Lower leg skin (tissue), 4 donors: ENCODE data around the gene BLOC1S2. TPM values are rescaled to one million over a fixed set of nuclear protein-coding genes. Genes with fewer than 3 reads are reported as not detected.

Source experiments
- DNase-seq, 2 donors: peaks; one replicate each; pipeline ENCODE4 v3.0.0-alpha.2; 2019; ENCODE audit warnings: low spot score in 2 of 2
- H3K4me3 ChIP-seq: fragments of 200-600 bp; sonication (generic); 2 replicates; pipeline ENCODE4 v1.5.1; 2017; ENCODE audit warnings: mild to moderate bottlenecking, low read depth; ENCODE audit not compliant: poor library complexity, severe bottlenecking
- POLR2A ChIP-seq, 2 donors: fragments of 450-650 bp; IDR thresholded peaks; one replicate each; pipeline ENCODE4 v1.6.1; 2016 to 2017; ENCODE audit warnings: antibody characterized with exemption in 2 of 2, mild to moderate bottlenecking in 1 of 2, moderate library complexity in 1 of 2
- WGBS, 2 donors: methylation state at CpG; one replicate each; pipeline ENCODE4 v1.1.5; 2018; 5-methylcytosine and 5-hydroxymethylcytosine counted together
- intact Hi-C: fragments of 100-400 bp; cut with DNase I; formaldehyde crosslinking; loops from one replicate; pipeline ENCODE4 v1.15.0; 2023; ENCODE audit warnings: low total_unique reads
- total RNA-seq, 4 donors: library from RNA; depleted of rRNA; stranded (reverse); fragments of >200 nt; gene quantifications; one replicate each; pipeline ENCODE4 v1.1.0, GENCODE V29; 2016
- TF ChIP-seq, protein P1 (sequence below), 3 donors: fragments of 450-650 bp; IDR thresholded peaks; one replicate each; pipeline ENCODE4 v1.5.1; 2016; ENCODE audit warnings: antibody characterized with exemption in 3 of 3, mild to moderate bottlenecking in 3 of 3, moderate library complexity in 2 of 3

Gene BLOC1S2
- total RNA-seq, 4 donors from 2014 or later: 33.4 to 51.1 (median 38.0) TPM

DNA sequence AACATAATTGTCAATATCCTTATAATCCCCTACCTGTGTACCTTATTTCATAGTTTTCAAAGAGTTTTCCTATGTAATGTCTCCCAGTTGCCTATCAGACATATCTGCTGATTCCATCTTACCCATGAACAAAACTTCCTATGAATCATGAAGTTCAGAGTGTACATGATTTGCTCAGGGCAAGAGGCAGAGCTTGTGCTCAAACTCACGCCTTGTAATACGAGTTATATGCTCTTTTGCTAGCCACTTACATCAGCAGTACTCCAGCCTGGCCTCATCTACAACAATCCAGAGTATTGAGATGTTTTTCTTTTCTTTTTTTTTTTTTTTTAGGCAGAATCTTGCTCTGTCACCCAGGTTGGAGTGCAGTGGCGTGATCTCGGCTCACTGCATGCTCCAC, 31.7 kb upstream of the BLOC1S2 start:
- WGBS, 2 donors: 61 to 64% methylated on average over 4 of the region's 4 CpGs
- no peak for DNase-seq
- intact Hi-C loops: no loop called here
- H3K4me3 ChIP-seq: no peak overlapping the region
- TF ChIP-seq, protein P1, sequence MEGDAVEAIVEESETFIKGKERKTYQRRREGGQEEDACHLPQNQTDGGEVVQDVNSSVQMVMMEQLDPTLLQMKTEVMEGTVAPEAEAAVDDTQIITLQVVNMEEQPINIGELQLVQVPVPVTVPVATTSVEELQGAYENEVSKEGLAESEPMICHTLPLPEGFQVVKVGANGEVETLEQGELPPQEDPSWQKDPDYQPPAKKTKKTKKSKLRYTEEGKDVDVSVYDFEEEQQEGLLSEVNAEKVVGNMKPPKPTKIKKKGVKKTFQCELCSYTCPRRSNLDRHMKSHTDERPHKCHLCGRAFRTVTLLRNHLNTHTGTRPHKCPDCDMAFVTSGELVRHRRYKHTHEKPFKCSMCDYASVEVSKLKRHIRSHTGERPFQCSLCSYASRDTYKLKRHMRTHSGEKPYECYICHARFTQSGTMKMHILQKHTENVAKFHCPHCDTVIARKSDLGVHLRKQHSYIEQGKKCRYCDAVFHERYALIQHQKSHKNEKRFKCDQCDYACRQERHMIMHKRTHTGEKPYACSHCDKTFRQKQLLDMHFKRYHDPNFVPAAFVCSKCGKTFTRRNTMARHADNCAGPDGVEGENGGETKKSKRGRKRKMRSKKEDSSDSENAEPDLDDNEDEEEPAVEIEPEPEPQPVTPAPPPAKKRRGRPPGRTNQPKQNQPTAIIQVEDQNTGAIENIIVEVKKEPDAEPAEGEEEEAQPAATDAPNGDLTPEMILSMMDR (IDR thresholded peaks at IDR 0.05): no peak
- TF ChIP-seq POLR2A (IDR thresholded peaks at IDR 0.05): no peak

DNA sequence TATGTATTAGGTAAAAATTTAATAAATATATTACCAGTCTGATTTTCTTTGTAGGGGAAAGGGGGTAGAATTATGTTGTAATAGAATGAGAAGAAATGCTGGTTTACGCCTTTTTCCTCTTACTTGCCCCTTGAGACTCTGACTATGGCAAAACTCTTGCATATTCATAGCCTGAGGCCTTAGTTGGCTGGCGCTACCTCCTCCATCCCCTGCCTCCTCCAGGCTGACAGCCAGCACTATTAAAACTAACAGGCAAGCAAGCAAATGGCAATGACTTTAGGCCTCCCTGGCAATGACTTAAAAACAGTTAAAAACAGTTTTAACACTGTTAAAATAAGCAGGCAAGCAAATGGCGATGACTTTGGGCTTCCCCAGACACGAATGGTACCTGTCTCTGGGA, 29.1 kb upstream of the BLOC1S2 start:
- no peak overlapping the region for H3K4me3 ChIP-seq
- no peak for TF ChIP-seq POLR2A (IDR thresholded peaks at IDR 0.05)
- TF ChIP-seq, protein P1 (IDR thresholded peaks at IDR 0.05): no peak
- 59 to 67% methylated on average over 4 of the region's 4 CpGs for WGBS, 2 donors
- intact Hi-C loops: no loop called here
- no peak for DNase-seq

DNA sequence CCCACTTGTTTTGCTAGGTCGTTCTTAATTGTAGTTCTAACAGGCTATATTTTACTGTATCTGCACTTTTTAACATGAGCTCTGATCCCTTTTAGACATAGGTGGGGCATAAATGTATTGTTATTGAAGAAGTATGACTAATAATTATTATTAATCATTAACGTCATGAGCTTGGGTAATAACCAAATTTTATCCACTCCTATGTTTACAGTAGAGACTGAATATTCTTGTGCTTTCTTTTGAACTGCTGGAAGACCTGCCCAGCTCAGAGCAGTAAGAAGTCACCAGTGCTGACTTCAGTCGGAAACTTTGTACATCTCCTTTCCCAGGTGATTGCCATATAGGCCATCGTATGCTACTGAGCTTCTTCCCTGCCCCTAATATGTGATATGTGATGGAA, 24.8 kb upstream of the BLOC1S2 start:
- 68 to 75% methylated on average over 4 of the region's 4 CpGs for WGBS, 2 donors
- no peak for DNase-seq
- intact Hi-C loops: no loop called here
- no peak overlapping the region for H3K4me3 ChIP-seq
- no peak for TF ChIP-seq POLR2A (IDR thresholded peaks at IDR 0.05)
- TF ChIP-seq, protein P1 (IDR thresholded peaks at IDR 0.05): no peak

DNA sequence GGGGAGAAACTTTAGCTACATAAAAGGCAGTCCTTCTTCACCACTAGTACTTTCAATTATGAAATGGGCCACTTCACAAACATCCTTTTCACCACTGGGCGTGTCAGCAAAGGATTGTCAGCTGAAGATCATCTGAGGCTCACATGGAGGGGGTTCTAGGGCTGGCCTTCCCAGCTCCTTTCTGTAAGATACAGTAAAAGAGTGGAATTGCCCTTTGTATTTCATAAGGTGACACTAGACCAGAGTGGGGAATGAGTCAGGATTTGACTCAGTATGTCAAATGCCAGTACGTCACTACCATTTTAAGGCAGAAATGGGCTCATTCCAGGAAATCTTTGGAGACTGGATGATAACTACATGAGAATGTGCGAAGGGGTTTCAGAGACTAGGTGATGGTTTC, 21.2 kb upstream of the BLOC1S2 start:
- TF ChIP-seq, protein P1 (IDR thresholded peaks at IDR 0.05): no peak
- TF ChIP-seq POLR2A (IDR thresholded peaks at IDR 0.05): no peak
- H3K4me3 ChIP-seq: no peak overlapping the region
- intact Hi-C loops: no loop called here
- 84 to 90% methylated on average over 3 of the region's 3 CpGs for WGBS, 2 donors
- no peak for DNase-seq

DNA sequence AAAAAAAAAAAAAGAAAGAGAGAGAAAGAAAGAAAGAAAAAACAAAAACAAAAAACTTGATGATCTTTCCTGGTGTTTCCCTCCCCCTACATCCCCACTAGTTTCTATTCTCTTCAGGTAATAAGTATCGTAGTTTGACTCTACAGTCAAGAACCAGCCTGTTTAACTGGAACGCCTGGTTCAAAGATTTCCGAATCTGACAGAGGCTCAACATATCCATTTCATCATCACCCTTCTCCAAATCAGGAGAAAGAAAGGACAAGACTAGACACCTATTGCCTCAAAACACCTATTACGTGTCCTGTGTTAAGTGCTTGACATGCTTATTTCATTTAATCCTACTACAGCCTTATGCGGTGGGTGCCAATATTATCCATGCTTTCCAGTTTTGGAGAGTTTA, 20.4 kb upstream of the BLOC1S2 start:
- H3K4me3 ChIP-seq: no peak overlapping the region
- no peak for DNase-seq
- intact Hi-C loops: no loop called here
- TF ChIP-seq, protein P1 (IDR thresholded peaks at IDR 0.05): no peak
- TF ChIP-seq POLR2A (IDR thresholded peaks at IDR 0.05): no peak
- WGBS, 2 donors: 66 to 68% methylated on average over 5 of the region's 5 CpGs

DNA sequence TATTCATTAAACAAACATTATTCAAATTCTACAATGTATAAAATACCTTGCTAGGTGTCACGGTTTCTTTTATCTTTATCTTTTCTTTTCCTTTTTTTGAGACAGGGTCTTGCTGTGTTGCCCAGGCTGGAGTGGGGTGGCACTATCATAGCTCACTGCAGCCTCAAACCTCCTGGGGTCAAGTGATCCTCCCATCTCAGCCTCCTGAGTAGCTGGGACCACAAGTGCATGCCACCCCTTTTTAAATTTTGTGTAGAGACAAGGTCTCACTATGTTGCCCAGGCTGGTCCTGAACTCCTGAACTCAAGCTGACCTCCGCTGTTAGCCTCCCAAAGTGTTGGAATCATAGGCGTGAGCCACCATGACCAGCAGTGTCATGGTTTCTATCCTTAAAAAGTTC, 17.9 kb upstream of the BLOC1S2 start:
- intact Hi-C loops: no loop called here
- H3K4me3 ChIP-seq: no peak overlapping the region
- TF ChIP-seq, protein P1 (IDR thresholded peaks at IDR 0.05): no peak
- no peak for TF ChIP-seq POLR2A (IDR thresholded peaks at IDR 0.05)
- DNase-seq: no peak
- WGBS, 2 donors: 77 to 95% methylated on average over 3 of the region's 3 CpGs
